GM20000 (cell line): ENCODE results near the gene NEB.

Experiments
- DNase-seq: peaks from one replicate; pipeline ENCODE4 v3.0.0; 2012; ENCODE audit warnings: low spot score
- TF ChIP-seq, protein P1 (sequence below): IDR thresholded peaks from 2 replicates; pipeline ENCODE4 v1.5.1; 2012; ENCODE audit warnings: mild to moderate bottlenecking, control low read depth; ENCODE audit errors: extremely low read depth, missing control alignments

The NEB gene

DNA sequence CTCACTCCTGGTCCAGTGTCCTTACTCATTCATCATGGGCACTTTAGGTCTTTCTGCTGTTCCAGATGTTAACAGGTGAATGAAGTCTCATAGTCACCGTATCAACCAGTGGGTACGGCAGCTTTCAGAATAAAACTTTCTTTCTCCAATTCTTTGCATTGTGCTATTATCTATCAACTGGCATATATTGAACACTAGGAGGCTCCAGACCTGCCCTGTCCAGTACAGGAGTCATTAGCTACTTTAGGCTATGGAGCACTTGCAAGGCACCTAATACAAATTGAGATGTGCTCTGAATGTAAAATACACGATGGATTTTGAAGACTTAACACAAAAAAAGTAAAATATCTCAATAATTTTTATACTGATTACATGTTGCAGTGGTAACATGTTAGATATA, 43.2 kb upstream of the NEB start:
- DNase-seq, result no peak
- TF ChIP-seq, protein P1, sequence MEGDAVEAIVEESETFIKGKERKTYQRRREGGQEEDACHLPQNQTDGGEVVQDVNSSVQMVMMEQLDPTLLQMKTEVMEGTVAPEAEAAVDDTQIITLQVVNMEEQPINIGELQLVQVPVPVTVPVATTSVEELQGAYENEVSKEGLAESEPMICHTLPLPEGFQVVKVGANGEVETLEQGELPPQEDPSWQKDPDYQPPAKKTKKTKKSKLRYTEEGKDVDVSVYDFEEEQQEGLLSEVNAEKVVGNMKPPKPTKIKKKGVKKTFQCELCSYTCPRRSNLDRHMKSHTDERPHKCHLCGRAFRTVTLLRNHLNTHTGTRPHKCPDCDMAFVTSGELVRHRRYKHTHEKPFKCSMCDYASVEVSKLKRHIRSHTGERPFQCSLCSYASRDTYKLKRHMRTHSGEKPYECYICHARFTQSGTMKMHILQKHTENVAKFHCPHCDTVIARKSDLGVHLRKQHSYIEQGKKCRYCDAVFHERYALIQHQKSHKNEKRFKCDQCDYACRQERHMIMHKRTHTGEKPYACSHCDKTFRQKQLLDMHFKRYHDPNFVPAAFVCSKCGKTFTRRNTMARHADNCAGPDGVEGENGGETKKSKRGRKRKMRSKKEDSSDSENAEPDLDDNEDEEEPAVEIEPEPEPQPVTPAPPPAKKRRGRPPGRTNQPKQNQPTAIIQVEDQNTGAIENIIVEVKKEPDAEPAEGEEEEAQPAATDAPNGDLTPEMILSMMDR, result no peak

DNA sequence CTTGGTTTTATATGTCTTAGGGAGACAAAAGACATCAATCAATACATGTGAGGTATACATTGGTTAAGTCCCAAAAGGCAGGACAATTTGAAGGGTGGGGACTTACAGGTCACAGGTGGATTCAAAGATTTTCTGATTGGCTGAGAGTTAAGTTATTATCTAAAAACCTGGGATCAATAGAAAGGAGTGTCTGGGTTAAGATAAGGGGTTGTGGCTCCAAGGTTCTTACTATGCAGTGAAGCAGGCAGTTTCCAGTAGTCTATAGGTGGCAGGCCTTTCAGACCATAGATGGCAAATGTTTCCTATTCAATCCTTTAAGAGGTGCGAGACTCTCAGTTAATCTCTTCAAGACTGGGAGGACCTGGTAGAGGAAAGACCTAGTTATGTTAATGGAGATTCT, 42.1 kb upstream of the NEB start:
- TF ChIP-seq, protein P1, result no peak
- no peak for DNase-seq

DNA sequence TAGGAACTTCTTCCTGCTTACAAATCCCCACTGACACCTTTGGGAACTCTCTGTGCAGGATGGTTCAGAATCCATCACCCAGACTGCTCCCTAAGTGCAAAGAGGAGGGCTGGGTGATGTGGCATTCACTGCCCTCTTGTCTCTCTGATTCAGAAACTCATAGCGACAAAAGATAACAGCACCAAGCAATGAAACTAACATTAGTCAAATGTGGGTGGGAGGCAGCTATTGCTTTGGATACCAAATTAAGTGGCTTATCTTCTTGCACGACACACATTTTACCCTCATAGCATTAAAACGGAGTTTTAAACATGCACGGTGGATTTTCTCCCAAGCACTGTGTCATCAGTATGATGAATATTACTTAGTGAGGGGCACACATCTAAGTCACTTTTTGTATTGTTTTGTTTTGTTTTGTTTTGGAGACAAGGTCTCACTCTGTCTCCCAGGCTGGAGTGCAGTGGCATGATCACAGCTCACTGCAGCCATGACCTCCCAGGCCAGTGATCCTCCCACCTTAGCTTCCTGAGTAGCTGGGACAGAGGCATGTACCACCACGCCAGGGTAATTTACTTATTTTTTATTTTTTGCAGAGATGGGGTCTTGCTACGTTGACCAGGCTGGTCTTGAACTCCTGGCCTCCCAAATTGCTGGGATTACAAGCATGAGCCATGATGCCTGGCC, 40.9 kb upstream of the NEB start:
- TF ChIP-seq, protein P1, result no peak
- peak; percentile 34 for DNase-seq

DNA sequence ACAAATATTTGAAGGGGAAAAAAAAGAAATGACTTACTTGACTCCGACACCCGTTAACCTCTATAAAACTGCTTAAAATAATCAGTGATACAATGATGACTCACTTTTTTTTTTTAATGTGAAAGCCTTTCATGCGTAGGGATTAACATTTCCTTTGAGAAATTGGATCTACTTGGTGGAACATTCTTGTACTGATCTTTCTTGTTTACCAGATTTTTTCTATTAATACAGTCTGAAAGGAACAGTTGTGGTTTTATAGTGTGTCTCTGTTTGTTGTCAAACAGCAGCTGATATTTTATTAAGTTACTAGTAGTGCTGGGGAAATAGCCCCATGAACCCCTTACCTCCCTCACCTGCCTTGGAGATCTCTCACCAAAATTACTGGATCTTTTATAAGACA, 40.2 kb upstream of the NEB start:
- no peak for DNase-seq
- TF ChIP-seq, protein P1, result no peak

DNA sequence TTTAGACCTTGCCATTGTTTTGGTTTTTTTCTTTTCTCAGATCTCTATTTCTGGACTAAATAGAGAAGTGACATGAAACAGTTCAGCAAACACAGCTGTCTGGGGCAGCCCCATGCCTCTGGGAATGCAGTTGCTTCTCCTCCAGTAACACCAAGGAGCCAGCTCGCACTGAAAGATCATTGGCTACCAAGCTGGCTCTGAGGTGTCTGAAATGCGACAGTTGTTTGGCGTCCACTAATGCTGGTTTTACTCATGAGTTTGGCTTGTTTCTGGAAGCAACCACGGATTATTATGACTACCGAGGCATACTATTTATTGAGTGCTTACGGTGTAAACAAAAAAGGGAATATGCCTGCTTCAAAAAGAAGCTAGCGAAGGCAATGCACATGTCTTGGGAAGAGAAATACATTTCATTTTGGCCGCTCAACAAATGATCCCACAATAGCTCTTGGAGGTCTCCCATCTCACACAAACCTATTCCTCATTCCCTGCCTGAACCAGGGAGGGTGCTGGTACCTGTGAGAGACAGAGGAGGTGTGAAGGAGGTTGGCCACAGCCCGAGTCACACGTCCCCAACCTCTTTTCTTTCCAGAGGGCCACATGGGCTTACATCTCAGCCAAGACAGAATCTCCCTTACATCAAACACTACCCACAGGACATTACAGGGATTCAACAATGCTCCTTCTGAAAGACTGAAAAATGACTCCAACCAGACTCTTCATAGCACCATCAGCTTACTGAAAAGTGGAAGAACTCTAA, 37.5 kb upstream of the NEB start:
- TF ChIP-seq, protein P1, result no peak
- peak; percentile 84 for DNase-seq

DNA sequence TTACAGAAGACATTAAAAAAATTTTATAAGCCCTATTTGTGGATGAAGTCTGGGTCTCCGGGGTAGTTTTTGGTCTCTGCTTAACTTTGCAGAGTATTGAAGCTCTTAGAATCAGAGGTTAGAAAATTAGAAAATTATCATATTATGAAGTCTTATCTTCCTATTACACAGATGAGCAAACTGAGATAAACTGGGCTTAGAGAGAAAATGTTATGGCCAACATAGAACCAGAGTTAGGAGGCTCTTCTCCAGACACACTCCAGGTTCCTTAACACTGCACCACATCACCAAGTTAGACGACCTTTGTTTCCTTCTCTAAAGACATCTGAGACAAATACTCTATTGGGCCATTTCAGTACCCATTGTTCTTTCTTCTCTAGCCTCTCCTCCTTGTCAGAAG, 36.7 kb upstream of the NEB start:
- TF ChIP-seq, protein P1, result no peak
- DNase-seq, result no peak

DNA sequence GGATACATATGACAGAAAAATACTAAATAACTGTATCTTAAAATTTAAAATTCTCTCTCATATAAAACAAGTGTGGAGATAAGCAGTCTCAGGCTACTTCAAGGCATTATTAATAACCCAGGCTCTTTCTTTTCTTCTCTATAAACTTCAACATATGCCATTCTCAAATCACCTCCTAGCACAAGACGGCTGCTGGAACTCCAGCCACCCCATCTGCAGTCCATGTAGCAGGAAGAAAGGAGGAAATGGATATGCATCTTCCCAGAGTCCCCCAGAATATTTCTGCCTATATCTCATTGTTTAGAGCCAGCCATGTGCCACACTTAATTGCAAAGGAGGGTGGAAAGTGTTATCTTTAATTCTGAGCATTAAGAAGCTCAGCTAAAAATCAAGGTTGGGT, 35.3 kb upstream of the NEB start:
- TF ChIP-seq, protein P1, result no peak
- DNase-seq, result no peak
